Left forelimb (tissue), 1 donor: Measurements from ENCODE around the gene SORCS2.
A peak's percentile ranks its signal among the peaks of the same experiment; 100 is the strongest.
"Not testable (repeated sequence)": the region's sequence is repeated elsewhere in the genome, so short reads cannot be mapped to it uniquely, and the experiment has no call there.

Source experiments
- DNase-seq: peaks from one replicate; pipeline ENCODE4 v3.0.0-alpha.2; 2018; ENCODE audit warnings: low spot score

Gene SORCS2

GRCh38 chr4:7556558-7556957 is 364.2 kb downstream of the SORCS2 start:
- DNase-seq, result no peak

GRCh38 chr4:7557456-7557855 is 365.1 kb downstream of the SORCS2 start:
- no peak for DNase-seq

- no peak for DNase-seq
These were observed 366.1 kb downstream of the SORCS2 start for GRCh38 chr4:7558436-7558835.

- DNase-seq, result no peak
These were observed 367.0 kb downstream of the SORCS2 start for GRCh38 chr4:7559316-7559715.

GRCh38 chr4:7559741-7560395 is 367.5 kb downstream of the SORCS2 start:
- no peak for DNase-seq

- DNase-seq, result no peak
These were observed 369.2 kb downstream of the SORCS2 start for GRCh38 chr4:7561557-7561956.

DNA sequence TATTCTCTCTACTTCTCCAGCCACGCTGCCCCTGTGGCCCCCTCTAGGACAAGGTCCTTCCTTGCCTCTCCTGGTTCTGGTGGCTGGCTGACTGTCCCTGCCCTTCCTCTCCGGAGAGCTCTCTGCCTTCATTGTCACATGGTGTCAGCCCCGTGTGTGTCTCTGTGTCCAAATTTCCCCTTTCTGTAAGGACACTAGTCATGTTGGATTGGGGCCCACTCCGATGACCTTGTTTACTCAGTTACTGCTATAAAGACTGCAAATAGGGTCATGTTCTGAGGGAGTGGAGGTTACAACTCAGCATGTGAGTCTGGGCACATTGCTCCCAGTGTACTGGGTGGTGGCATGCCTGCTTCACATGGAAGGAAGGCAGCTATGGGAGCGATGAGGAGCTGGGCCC is 371.9 kb downstream of the SORCS2 start:
- DNase-seq, result no peak

GRCh38 chr4:7565483-7565882 is 373.1 kb downstream of the SORCS2 start:
- no peak for DNase-seq

- DNase-seq, result no peak
These were observed 377.8 kb downstream of the SORCS2 start for GRCh38 chr4:7569810-7570783.

GRCh38 chr4:7571001-7571400 is 378.7 kb downstream of the SORCS2 start:
- DNase-seq, result no peak

DNA sequence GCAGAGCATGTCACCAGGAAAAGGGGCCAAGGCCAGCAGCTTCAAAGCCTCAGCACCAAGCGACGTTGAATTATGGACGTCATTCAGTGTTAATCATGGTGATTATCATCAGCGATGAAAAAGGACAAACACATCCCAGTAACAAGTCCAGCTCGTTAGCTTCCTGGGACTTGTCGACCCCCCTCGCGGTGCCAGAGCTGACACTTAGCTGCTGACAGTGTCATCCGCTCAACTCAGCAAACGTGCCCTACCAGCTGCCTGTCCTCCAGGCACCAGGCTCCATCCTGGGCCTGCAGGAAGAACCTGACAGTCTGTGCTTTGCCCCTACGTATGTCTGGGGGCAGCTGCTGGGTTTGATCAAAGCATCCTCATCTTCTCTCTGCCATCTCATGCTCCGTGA is 379.4 kb downstream of the SORCS2 start:
- DNase-seq, result no peak

DNA sequence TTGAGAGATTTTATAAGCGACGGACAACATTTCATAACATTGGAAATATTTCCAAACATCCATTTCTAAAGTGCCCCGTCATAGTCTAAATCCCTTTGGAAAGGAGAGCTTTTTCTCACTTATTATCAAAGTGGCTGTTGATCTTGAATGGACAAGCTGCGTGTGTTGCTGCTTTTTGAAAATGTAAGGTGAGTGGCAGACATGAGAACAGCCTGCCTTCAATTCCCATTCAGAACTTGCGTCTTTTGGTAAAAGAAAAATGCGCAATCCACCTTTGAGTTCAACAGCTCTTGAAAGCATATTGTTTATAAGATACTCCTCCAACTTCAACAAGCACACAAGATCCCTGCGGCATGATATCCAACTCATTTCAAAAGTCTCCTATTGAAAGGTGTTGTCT is 380.6 kb downstream of the SORCS2 start:
- no peak for DNase-seq

GRCh38 chr4:7573576-7574091 is 381.3 kb downstream of the SORCS2 start:
- DNase-seq, result no peak

GRCh38 chr4:7574287-7575014 is 382.1 kb downstream of the SORCS2 start:
- no peak for DNase-seq

- no peak for DNase-seq
These were observed 383.1 kb downstream of the SORCS2 start for GRCh38 chr4:7575426-7575825.

DNA sequence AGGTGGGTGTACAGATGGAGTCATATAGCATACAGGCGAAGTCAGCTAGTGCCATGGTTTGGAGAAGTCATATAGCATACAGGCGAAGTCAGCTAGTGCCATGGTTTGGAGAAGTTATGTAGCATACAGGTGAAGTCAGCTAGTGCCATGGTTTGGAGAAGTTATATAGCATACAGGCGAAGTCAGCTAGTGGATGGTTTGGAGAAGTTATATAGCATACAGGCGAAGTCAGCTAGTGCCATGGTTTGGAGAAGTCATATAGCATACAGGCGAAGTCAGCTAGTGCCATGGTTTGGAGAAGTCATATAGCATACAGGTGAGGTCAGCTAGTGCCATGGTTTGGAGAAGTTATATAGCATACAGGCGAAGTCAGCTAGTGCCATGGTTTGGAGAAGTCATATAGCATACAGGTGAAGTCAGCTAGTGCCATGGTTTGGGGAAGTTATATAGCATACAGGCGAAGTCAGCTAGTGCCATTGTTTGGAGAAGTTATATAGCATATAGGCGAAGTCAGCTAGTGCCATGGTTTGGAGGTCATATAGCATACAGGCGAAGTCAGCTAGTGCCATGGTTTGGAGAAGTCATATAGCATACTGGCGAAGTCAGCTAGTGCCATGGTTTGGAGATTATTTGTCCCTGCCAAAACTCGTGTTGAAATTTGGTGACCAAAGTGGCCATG is 385.2 kb downstream of the SORCS2 start:
- DNase-seq, result not testable (repeated sequence)

- peak; percentile 75 for DNase-seq
These were observed 389.1 kb downstream of the SORCS2 start for GRCh38 chr4:7581477-7581876.

DNA sequence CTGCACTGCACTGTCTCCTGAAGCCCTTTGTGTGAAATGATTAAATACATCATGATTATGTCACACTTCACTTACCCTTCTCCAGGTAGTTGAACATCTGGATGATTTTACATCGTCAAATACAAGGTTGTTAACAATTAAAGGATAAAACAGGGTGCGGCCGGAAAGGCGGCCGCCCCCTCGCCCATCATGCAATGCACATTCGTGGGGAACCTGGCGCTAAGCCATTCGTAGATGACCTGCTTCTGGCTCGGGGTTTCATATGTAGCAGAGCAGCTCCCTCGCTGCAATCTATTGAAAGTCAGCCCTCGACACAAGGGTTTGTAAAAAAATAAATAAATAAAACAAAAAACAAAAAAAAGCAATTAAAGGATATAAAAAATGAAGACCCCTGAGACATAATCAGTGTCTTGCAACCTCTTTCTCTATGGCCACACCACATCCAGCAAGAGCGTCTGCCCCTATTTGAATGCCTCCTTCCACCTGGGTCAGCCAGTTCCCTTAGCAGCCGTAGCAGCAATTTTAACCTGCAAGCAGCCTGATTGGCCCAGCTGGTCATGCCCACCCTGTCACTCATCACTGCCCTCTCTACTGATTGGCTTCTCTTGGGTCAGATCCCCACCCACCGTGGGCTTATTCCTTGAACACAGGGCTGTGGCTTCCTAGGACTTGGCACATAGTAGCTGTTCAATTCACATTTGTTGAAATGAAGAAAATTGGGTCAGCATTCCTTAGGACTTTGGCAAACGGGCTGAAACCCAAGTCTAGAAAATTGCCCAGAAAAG is 390.2 kb downstream of the SORCS2 start:
- DNase-seq, result no peak

GRCh38 chr4:7584098-7584497 is 391.8 kb downstream of the SORCS2 start:
- DNase-seq, result no peak

DNA sequence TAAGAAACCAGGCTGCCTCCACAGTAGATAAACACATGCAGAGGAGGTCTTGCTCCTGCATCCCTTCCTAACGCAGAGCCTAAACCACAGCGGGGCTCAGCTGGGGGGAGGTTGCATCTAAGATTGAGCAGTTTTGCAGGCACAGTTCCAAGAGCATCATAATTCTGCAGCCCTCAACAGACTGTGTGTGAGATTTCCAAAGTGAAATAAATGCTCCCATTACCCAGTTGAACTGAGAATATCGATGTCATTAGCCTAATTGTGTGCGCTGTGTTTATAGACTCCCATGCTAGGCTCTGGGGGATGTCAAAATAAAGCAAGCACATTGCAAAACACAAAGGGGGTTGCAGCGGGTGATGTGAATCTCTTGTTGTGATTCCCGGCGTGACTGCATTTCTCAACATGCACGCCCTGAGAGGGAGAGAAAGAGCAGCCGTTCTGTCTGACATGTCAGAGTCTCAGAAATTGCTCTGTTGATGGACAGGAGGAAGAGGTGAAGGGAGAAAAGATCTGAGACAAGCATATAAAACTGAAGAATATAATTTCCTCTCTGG is 392.3 kb downstream of the SORCS2 start:
- DNase-seq, result no peak

DNA sequence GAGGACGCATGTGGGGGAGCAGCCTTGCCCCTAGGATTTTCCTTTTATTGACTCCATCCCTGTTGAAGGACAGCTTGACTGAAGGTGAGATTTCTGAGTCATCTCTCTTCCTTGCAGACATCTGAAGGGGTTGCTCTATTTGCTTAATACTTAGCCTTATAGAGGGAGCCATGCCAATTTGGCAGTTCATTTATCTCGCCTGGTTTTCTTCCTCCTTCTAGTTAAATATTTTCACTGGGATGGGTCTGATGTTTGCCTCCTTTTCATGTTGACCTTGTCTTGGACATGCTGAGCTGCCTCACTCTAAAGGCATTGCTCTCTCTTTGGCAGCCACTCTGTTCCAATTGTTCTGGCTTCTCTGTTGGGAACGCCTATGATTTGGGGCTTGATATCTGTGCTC is 393.4 kb downstream of the SORCS2 start:
- DNase-seq, result no peak
